Activated CD4-positive, alpha-beta T cell treated with anti-CD3 and anti-CD28 coated beads, Interleukin-2, amount 10 ng/mL, durations not matched to agents 7 days and 5 days (primary cell): ENCODE results near the gene MYO3A. TPM values are rescaled to one million over a fixed set of nuclear protein-coding genes. Genes with fewer than 3 reads are reported as not detected.

Source experiments
- CTCF ChIA-PET: fragments of 350-600 bp; sonication (Branson Sonifier 250); formaldehyde crosslinking; loops from one replicate; lab custom pipeline; 2021; ENCODE audit warnings: antibody characterized with exemption; lab: Charles Lee
- POLR2A ChIA-PET: fragments of 350-600 bp; sonication (Branson Sonifier 250); formaldehyde crosslinking; loops from one replicate; lab custom pipeline; 2021; ENCODE audit warnings: antibody characterized with exemption; lab: Charles Lee
- DNase-seq: peaks from one replicate; pipeline ENCODE4 v3.0.0-alpha.2; 2020
- H3K27ac Mint-ChIP-seq: one replicate; pipeline ENCODE4 v1.8.0; 2021; ENCODE audit warnings: mild to moderate bottlenecking, moderate library complexity, mixed read lengths
- H3K27me3 Mint-ChIP-seq: one replicate; pipeline ENCODE4 v1.8.0; 2021; ENCODE audit warnings: mixed read lengths
- H3K36me3 Mint-ChIP-seq: one replicate; pipeline ENCODE4 v1.8.0; 2021; ENCODE audit warnings: low read depth, mixed read lengths
- H3K4me1 Mint-ChIP-seq: one replicate; pipeline ENCODE4 v1.8.0; 2021; ENCODE audit warnings: mixed read lengths
- H3K4me3 Mint-ChIP-seq: one replicate; pipeline ENCODE4 v1.8.0; 2021; ENCODE audit warnings: mild to moderate bottlenecking, moderate library complexity, mixed read lengths
- H3K9me3 Mint-ChIP-seq: one replicate; pipeline ENCODE4 v1.8.0; 2021; ENCODE audit warnings: mixed read lengths
- total RNA-seq, 2 experiments: library from RNA; stranded (reverse); gene quantifications; one replicate each; pipeline ENCODE4 v1.2.3, GENCODE V29; 2021

MYO3A gene
- total RNA-seq, 2 experiments from 2014 or later = not detected

DNA sequence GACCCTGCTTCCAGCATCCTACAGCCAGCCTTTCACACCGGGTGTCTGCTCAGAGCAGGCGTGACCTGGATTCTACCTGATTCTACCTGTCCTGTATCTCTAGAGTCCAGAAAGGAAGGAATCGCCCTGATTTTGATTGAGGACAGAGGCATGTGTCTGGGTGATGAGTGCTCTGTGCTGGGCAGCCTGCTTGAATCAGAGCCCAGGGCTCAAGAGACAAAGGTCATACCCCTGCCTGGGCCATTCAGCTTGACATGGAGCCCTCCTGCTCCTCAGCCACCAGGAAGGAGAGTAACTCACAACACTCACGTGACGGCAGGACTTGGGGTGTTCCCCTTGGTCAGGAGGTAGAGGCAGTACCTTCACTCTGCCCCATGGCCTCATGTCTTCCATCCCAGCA lies 293.8 kb downstream of the MYO3A start:
- ChIA-PET CTCF (interaction anchor here (1.1 kb wide), 1 partner anchor 31 kb away, joined by 3 read pairs; no protein-coding TSS in a partner anchor), POLR2A (no interaction called here)
- peaks cover 29% of the 10 kb centered on the region for H3K27me3 Mint-ChIP-seq
- H3K36me3 Mint-ChIP-seq = no peaks in the 10 kb centered on the region
- no peaks in the 10 kb centered on the region for H3K9me3 Mint-ChIP-seq
- no peaks in the 10 kb centered on the region for H3K4me1 Mint-ChIP-seq
- no peak for DNase-seq
- H3K4me3 Mint-ChIP-seq = no peak overlapping the region
- H3K27ac Mint-ChIP-seq = no peak overlapping the region

DNA sequence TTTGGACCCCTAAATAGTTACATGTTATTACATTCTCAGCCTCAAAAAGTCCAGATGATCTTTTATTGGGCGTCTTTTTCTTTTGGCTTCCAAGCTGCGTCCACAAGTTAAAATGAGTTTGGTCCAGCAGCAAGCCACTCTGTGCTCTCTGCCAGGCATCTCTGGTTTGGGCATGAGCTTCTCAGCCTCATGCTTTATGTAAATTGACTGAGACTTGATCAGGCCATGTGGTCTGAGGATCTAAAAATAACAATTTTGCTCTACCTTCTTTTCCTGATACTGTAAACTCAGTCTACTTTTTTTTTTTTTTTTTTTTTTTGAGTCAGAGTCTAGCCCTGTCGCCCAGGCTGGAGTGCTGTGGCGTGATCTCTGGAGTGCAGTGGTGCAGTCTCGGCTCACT lies 298.1 kb downstream of the MYO3A start:
- Mint-ChIP-seq H3K4me1 (no peaks in the 10 kb centered on the region), H3K27ac (no peak overlapping the region), H3K9me3 (no peaks in the 10 kb centered on the region), H3K36me3 (no peaks in the 10 kb centered on the region), H3K27me3 (peaks cover 10% of the 10 kb centered on the region), H3K4me3 (no peak overlapping the region)
- no peak for DNase-seq
- CTCF ChIA-PET = no interaction called here
- POLR2A ChIA-PET = no interaction called here

DNA sequence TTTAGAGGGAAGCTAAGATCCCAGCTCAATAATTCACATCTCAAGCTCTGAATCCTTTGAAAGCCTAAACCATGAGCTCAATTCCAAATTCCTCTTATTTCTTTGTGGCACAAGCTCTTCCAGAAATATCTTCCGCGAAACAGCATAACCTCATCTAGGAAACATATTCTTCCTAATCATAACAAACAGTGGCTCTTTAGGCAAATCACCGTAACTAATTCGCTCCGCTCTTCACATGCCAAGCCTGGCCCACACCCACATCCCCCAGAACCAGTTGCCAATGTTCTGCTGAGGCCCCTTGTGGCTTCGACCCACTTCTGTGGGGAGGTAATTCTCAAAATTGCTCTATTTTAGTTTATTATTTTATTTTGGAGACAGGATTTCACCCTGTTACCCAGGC lies 301.7 kb downstream of the MYO3A start:
- no peaks in the 10 kb centered on the region for H3K9me3 Mint-ChIP-seq
- ChIA-PET CTCF (no interaction called here), POLR2A (no interaction called here)
- no peaks in the 10 kb centered on the region for H3K4me1 Mint-ChIP-seq
- H3K36me3 Mint-ChIP-seq = no peaks in the 10 kb centered on the region
- H3K4me3 Mint-ChIP-seq = no peak overlapping the region
- no peak for DNase-seq
- peaks cover 9% of the 10 kb centered on the region for H3K27me3 Mint-ChIP-seq
- H3K27ac Mint-ChIP-seq = no peak overlapping the region

DNA sequence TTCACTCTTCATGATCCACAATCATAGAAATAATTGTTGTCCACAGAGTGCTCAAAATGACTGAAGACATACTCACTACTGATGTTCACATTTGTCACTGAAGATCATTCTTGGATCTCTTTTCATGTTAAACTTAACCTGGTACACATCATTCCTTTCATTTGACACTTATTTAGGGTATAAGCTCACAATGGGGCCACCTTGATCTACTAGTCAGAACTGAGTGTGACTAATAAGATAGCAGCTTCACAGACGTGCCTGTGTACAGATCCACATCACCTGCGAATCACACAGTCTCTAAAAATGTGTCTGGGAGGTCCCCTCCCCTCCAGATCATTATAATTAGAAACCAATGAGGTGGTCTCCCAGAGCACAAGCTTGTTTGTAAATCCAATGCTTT lies 304.3 kb downstream of the MYO3A start:
- no peak overlapping the region for H3K27ac Mint-ChIP-seq
- H3K9me3 Mint-ChIP-seq = no peaks in the 10 kb centered on the region
- peaks cover 15% of the 10 kb centered on the region for H3K27me3 Mint-ChIP-seq
- CTCF ChIA-PET = interaction anchor here (1.0 kb wide), 1 partner anchor 25 kb away, joined by 3 read pairs; no protein-coding TSS in a partner anchor
- POLR2A ChIA-PET = no interaction called here
- H3K4me3 Mint-ChIP-seq = no peak overlapping the region
- H3K36me3 Mint-ChIP-seq = no peaks in the 10 kb centered on the region
- H3K4me1 Mint-ChIP-seq = no peaks in the 10 kb centered on the region
- DNase-seq = no peak

DNA sequence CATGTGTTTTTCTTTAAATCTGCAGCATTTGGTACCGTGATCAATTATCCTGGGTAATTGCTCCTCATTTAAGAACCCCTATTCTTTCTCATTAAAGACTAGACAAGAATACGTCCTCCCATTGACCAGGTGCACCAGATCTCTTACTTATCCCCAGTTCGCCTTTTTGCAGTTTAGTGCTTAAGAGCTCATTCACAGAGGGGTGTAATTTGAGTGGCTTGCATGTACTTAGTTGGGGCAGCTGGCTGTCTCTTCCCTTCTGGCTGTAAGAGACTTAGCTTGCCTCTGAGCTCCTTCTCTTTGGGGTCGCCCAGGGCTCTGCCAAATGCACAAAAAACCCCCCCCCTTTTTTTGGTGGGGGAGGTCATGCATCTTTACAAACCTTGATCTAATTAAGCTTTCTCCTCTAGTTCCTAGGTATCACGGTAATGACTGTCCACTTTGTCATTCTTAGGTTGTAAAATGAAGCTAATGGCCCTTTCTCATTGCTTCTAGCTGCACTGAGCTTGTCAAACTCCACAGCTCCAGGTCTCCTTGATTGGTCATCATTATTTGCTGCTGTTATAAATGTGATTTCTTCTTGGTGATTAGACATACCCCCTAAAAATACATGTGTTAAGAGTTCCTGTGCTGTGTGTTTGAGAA lies 308.8 kb downstream of the MYO3A start:
- no peak for DNase-seq
- Mint-ChIP-seq H3K27ac (no peak overlapping the region), H3K27me3 (peaks cover 17% of the 10 kb centered on the region), H3K4me3 (no peak overlapping the region), H3K4me1 (no peaks in the 10 kb centered on the region), H3K36me3 (no peaks in the 10 kb centered on the region), H3K9me3 (no peaks in the 10 kb centered on the region)
- ChIA-PET POLR2A (no interaction called here), CTCF (interaction anchor here (0.6 to 1.4 kb wide), 2 partner anchors 13 to 1577 kb away, joined by 3 to 5 read pairs; no protein-coding TSS in a partner anchor)

DNA sequence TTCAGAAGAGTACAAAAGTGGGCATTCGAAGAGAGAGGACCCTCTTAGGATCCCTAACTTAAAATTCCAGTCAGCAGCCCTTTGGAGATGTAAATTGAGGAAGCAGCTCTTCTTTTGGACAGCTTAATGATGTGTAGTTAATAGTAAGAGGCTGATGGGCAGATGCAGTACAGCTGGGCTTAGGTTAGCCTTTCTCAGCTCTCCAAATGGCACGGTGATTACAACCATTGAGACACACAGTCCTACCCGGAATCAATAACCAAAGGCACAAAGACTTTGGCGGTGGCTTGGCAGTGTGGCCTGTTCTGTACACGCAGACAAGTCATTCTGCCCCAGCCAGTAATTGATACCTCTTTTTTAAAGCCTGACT lies 309.3 kb downstream of the MYO3A start:
- Mint-ChIP-seq H3K4me3 (no peak overlapping the region), H3K27me3 (peaks cover 15% of the 10 kb centered on the region), H3K36me3 (no peaks in the 10 kb centered on the region), H3K27ac (no peak overlapping the region), H3K4me1 (no peaks in the 10 kb centered on the region), H3K9me3 (no peaks in the 10 kb centered on the region)
- CTCF ChIA-PET = interaction anchor here (1.4 kb wide), 1 partner anchor 13 kb away, joined by 5 read pairs; no protein-coding TSS in a partner anchor
- no peak for DNase-seq
- POLR2A ChIA-PET = no interaction called here

DNA sequence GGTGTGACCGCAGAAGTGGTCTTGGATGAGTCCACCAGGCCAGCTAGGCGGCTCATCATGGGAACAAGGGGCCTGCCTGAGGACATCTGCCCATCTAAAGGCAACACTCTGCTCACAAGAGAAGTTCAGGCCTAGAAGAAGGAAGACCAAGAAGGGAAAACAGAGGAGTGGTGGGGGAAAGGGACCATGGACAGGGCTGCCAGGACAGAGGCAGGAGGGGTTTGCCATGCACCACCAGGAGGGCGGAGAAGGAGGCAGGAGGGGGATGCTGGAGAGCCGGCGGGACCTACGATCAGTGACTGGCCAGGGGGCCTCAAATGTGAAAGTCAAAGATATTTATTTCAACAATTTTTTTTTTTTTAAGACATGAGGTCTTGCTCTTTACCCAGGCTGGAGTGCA lies 315.7 kb downstream of the MYO3A start:
- no peaks in the 10 kb centered on the region for H3K27me3 Mint-ChIP-seq
- CTCF ChIA-PET = no interaction called here

DNA sequence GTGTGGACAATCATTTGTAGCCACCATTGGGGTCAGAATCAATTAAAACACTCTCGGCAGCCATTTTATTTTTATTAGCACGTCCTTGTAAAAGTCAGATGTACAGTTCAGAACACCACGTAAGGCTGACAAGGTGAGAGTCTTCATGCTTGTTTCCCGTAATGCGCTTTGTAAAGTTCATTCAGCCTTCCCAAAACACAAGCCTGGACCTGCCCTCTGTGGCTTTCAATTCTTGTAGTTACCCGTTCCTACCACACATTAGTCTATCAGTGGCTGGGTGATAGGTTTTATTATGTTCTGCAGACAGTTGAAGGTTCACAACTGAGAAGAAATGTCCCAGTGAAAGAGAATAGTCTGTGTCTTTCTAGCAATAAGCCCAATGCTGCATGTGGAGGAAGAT lies 317.9 kb downstream of the MYO3A start:
- CTCF ChIA-PET = no interaction called here
- Mint-ChIP-seq H3K27ac (no peak overlapping the region), H3K4me1 (no peaks in the 10 kb centered on the region), H3K9me3 (no peaks in the 10 kb centered on the region), H3K4me3 (no peak overlapping the region), H3K36me3 (no peaks in the 10 kb centered on the region), H3K27me3 (no peaks in the 10 kb centered on the region)
- POLR2A ChIA-PET = no interaction called here
- no peak for DNase-seq

More for the DNA sequence above, 315.7 kb downstream of the MYO3A start:
- no peaks in the 10 kb centered on the region for H3K4me1 Mint-ChIP-seq
- no peaks in the 10 kb centered on the region for H3K36me3 Mint-ChIP-seq
- H3K9me3 Mint-ChIP-seq = no peaks in the 10 kb centered on the region
- no peak overlapping the region for H3K27ac Mint-ChIP-seq
- no peak overlapping the region for H3K4me3 Mint-ChIP-seq
- POLR2A ChIA-PET = no interaction called here
- DNase-seq = no peak

DNA sequence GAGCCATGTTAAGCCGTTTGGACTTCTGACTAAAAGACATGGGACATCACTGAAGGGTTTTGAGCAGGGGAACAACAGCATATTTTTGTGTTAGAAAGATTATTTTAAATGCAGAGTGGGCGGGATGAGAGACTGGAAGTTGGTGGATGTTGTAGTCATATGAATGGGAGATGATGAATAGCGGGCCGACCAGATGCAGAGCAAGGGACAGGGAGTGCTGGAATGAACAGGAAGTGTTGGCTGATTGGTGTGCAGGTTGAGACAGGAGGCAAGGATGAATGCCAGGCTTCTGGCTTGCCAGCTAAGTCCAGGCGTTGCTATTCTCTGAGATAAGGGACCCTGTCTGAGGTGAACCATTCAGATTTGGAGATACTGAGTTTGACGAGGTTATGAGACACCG lies 320.6 kb downstream of the MYO3A start:
- DNase-seq = no peak
- Mint-ChIP-seq H3K9me3 (no peaks in the 10 kb centered on the region), H3K4me1 (no peaks in the 10 kb centered on the region), H3K27me3 (peaks cover 2% of the 10 kb centered on the region), H3K4me3 (no peak overlapping the region), H3K36me3 (no peaks in the 10 kb centered on the region), H3K27ac (no peak overlapping the region)
- POLR2A ChIA-PET = no interaction called here
- CTCF ChIA-PET = no interaction called here

DNA sequence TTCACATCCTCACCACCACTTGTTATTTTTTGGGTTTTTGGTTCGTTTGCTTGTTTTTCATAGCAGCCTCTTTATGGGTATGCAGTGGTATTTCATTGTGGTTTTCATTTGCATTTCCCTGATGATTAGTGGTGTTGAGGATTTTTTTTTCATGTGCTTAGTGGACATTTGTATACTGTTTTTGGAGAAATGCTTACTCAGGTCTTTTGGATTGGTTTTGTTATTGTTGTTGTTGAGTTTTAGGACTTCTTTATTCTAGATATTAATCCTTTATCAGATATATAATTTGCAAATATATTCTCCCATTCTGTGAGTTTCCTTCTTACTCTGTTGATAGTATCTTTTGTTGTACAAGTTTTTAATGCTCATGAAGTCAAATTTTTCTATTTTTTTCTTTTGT lies 325.3 kb downstream of the MYO3A start:
- H3K4me3 Mint-ChIP-seq = no peak overlapping the region
- H3K9me3 Mint-ChIP-seq = no peaks in the 10 kb centered on the region
- no peaks in the 10 kb centered on the region for H3K4me1 Mint-ChIP-seq
- ChIA-PET CTCF (no interaction called here), POLR2A (no interaction called here)
- H3K36me3 Mint-ChIP-seq = no peaks in the 10 kb centered on the region
- no peak overlapping the region for H3K27ac Mint-ChIP-seq
- DNase-seq = no peak
- peaks cover 15% of the 10 kb centered on the region for H3K27me3 Mint-ChIP-seq
